Measurements from ENCODE around the gene C19orf81.

C19orf81 gene

DNA sequence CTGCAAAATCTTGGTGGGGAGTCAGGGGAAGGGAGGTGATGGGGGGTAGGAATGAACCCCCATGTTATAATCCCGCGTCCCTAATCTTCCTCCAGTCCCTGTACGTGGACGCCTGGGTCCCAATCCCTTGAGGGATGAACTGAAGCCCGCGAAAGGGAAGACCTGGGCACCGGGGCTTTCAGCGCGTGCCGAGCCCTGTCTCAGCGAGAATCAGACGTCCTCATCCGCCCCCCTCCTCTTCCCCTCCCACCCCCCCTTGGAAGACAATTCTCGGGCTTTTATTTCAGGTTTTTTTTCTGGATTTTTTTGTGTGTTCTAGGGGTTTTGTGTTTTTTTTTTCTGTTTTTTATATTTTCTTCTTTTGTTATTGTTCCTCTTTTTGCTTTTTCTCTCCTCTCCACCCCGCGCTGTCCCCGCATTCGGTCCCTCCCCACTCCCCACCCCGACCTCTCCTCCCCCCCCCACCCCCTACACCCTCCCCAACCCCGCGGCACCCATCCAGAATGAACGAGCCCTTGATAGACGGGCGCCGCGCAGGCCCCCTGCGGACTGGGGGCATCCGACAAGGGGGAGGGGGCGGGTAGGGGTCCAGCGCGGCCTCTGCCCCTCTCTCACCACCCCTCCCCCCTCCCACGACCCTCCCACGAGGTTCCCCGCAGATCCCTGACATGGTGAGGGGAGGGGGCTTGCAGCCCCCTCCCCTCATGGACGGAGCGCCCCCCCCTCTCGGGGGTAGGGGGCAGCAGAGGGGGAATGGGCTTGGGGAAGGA is 10.3 kb downstream of the C19orf81 start:
- DNase-seq, result no peak

GRCh38 chr19:50660088-50660366 is 10.8 kb downstream of the C19orf81 start:
- no peak for DNase-seq

GRCh38 chr19:50661023-50661422 is 11.8 kb downstream of the C19orf81 start:
- no peak for DNase-seq

GRCh38 chr19:50661766-50662650 is 12.8 kb downstream of the C19orf81 start:
- DNase-seq, result no peak

- no peak for DNase-seq
Observed at GRCh38 chr19:50662651-50663481, 13.6 kb downstream of the C19orf81 start.

DNA sequence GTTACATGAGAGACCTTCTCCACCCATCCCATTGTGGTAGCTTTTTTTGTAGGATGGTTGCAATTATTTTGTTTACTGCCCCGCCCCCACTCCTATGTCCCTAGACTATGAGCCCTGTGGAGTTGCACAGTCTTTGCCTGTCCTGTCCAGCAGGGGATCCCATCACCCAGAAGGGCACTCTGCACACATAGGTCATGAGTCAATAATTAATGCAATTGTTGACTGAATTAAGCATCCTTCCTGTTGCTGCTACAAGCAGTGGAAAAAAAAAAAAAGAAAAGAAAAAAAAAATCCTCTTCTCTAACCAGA is 14.2 kb downstream of the C19orf81 start:
- no peak for DNase-seq

DNA sequence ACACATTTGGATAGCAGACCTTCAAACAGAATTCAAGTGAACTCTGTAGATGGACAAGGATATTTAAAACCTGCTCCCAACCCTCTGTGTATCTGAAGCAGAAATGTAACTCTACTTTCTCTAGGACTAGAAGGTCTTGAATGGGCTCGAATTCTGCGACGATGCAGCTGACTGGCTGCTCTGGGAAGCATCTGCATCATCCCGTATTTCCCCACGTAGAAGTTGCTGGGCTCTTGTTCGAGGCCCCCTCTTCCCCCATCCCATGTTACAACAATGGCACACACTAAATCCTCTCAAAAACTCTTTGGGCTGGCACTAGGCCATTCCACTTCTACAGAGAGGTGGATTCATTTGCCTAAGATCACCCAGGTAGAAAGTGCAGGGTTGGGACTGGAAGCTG is 15.0 kb downstream of the C19orf81 start:
- no peak for DNase-seq

DNA sequence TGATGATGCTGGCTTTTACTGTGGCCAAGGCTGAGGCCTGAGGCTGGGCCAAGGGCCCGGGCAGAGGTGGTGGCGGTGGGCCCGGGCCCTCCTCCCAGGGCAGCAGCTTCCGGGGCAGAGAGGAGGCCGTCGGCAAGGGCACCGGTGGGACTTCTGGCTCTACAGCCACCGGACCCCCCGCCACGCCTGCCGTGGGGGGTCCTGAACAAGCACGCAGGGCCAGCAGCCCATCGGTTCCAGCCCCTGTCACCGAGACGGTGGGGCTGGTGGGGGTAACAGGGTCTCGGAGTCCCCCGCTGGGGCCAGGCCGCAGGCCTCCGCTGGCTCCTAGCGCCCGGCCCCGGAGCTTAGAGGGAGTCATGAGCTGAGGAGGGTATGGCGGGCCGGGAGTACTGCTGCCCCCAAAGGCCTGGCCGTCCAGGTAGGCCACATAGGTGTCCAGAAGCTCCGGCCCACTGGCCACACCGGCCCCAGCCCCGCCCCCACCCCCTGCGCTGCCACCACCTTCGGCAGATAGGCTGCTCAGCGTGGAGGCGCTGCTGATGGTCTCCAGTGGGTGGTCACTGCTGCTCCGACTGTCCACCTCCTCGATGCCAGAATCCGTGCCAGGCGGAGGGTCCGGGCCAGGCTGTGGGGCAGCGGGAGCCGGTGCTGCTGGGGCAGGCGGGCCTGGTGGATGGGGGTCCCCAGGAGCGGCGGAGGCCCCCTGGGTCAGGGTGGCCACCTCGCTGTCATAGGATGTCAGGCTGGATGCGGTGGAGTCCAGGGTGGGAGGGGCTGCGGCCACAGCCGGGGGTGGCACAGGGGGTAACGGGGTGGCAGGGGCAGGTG is 17.3 kb downstream of the C19orf81 start:
- DNase-seq, result no peak

DNA sequence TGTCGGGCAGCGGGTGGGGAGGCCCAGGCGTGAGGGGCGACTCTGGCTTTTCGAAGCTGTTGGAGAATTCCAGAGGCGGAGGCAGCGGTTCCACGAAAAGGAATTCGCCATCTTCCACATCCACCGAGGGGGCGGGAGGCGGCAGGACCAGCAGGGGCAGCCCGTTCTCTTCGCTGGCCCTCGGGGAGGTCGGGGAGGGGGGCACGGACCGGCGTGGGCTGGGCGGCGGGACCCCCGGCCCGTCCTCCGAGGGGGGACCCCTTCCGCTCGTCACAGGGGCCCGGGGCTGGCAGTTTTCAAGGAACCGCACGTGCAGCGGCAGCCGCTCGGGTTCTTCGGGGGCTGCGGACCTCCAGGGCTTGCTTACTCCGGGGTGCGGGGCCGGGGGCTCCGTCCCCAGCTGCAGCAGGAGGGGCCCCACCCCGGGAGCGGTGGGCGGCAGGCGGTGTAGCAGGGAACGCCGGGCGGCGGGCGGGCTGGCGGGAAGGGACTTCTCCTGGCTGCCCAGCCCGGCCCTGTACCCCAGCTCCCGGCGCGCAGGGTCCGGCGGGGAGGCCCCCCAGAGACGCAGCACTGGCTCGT is 18.0 kb downstream of the C19orf81 start:
- DNase-seq, result no peak

- no peak for DNase-seq
Observed at GRCh38 chr19:50667759-50668231, 18.6 kb downstream of the C19orf81 start.

DNA sequence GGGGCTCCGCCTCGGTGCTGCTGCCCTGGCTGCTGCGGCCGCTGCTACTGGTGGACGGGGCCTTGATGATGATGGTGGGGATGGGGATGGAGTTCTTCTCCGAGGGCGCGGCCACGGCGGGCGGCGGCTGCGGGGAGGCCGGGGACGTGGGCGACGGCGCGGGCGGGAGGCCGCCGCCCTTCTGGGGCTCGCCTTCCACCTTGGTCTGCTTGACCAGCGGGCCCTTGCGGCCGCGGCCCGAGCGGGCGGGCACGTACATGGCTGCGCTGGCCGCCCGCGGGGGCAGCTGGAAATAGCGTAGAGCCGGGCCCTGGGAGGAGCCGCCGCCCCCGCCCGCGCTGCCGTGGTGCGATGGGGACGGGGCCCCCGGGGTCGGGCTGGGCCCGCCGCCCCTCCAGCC is 19.2 kb downstream of the C19orf81 start:
- no peak for DNase-seq

- DNase-seq, result no peak
Observed at GRCh38 chr19:50668879-50669278, 19.6 kb downstream of the C19orf81 start.

DNA sequence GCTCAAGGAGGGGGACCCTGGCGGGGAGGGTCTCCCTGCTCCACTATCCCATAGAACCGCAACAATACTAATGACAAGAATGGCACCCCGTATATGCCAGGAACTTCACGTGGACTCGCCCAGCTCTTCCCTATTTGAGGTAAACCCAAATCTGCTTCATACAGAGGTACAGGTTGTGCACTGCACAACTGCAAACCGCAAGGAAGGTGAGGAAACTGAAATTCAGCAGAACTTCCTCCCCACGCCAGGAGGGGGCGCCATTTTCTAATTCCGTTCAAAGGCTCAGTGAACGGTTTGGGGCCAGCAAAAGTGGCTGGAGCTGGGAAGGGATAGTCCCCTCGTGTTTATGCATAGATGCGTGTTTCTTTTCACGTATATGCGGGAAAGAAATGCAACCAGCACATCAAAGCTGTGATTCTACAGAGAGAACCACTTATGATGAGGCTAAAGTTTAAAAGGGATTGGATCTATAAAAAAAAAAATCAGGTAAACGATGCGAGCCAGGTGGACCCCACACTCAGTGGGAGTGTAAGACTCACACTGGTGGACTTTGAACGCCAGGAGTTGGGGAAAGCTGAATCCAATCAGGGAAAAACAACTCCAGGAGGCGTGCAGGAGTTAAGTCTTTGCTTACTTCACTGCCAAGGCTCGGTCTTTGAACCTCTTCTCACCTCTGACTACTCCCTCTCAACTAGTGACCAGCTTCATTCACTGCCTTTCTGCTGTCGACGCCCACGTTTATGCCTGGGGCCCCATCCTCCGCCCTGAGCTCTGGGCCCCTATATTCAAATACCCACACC is 20.3 kb downstream of the C19orf81 start:
- no peak for DNase-seq

DNA sequence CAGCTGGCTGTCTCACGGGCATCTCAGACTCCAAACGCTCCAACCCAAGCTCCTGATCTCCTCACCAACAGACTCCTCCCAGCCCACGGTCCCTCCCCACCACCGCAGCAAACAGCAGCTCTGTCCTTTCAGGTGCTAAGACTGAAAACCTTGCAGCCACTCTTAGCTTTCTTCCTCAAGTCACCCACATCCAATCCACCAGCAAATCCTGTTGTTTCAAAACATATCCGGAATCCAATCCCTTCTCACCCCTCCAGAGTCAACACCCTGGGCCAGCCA is 20.8 kb downstream of the C19orf81 start:
- no peak for DNase-seq

GRCh38 chr19:50673118-50673517 is 23.9 kb downstream of the C19orf81 start:
- no peak for DNase-seq

DNA sequence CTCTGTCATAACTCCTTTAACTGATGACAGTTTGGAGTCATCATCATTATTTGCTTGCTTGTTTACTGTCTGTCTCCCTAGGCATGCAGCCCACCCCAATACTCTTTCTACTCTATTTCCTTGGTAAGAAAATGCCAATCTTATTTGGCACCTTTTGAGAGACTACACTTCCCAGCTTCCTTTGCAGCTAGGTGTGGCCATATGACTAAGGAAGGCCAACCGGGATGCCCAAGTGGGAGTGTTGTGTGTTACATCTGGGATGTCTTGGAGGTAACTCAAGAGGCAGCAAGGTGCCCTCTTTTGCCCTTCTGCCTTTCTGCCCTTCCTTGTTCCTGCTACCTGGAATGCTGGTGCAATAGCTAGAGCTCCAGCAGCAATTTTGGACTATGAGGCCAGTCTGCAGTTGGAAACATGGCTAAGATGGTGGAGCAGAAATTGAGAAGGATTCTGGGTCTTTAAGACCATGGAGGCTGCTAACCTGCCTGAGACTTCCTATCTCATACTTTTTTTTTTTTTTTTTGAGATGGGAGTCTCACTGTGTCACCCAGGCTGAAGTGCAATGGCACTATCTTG is 27.5 kb downstream of the C19orf81 start:
- no peak for DNase-seq

DNA sequence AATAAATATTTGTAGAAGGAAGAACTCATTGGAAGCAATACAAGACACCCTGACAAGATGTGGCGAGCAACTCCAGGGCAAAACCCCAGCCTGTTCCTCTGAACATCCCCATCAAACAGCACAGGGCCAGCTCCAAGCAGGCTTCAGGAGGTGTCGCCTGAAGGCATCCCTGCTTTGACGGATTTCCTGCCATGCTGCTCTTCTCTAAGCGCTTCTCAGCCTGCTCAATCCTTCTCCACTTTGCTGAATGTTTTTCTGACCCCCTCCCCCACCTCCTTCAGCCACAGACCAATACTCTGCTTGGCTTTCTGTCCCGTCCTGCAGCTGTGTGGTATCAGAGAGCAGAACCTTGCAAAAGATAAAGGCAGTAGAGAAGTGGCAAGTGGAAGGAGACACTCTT is 28.4 kb downstream of the C19orf81 start:
- no peak for DNase-seq

DNA sequence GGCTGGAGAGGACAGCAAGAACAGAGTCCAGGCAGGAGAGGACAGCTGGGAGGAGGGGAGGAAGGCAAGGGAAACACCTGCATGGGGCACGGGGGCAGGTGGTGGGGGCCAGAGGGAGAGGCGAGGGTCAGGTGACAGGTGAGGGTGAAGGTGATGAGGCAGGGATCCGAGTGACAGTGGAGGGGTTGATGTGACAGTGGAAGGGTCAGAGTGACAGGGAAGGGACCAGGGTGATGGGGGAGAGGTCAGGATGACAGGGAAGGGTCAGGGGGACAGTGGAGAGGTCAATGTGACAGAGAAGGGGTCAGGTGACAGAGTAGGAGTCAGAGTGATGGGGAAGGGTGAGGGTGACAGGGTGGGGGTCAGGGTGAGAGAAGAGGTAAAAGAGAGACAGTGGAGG is 29.1 kb downstream of the C19orf81 start:
- no peak for DNase-seq

GRCh38 chr19:50679177-50680125 is 30.2 kb downstream of the C19orf81 start:
- DNase-seq, result no peak
